GM04503 (cell line): ENCODE measurements around the gene C20orf144.
A peak's percentile ranks its signal among the peaks of the same experiment; 100 is the strongest.

Experiments
- DNase-seq: peaks from one replicate; pipeline ENCODE4 v3.0.0-alpha.2; 2012; ENCODE audit warnings: low read depth

The C20orf144 gene

GRCh38 chr20:33664762-33665144 lies 2.6 kb downstream of the C20orf144 start:
- DNase-seq: no peak

- DNase-seq: peak; percentile 90
These were observed 4.4 kb downstream of the C20orf144 start, which contains the start of gene ACTL10 for GRCh38 chr20:33666293-33667244. TSS of gene ACTL10 (plus strand) at chr20:33666943. CDS start at chr20:33667498, 555 bp downstream.

GRCh38 chr20:33667245-33667675 lies 5.1 kb downstream of the C20orf144 start:
- DNase-seq: no peak

- DNase-seq: no peak
These were observed 5.7 kb downstream of the C20orf144 start for GRCh38 chr20:33667676-33668465.

GRCh38 chr20:33668466-33669155 lies 6.5 kb downstream of the C20orf144 start:
- DNase-seq: no peak

- DNase-seq: no peak
These were observed 7.1 kb downstream of the C20orf144 start for GRCh38 chr20:33669224-33669623.

GRCh38 chr20:33669873-33670640 lies 7.9 kb downstream of the C20orf144 start:
- no peak for DNase-seq

GRCh38 chr20:33670715-33671499 lies 8.8 kb downstream of the C20orf144 start:
- no peak for DNase-seq

- DNase-seq: no peak
These were observed 9.6 kb downstream of the C20orf144 start for GRCh38 chr20:33671573-33672288.

GRCh38 chr20:33672426-33673113 lies 10.4 kb downstream of the C20orf144 start:
- DNase-seq: no peak

- no peak for DNase-seq
These were observed 10.9 kb downstream of the C20orf144 start for GRCh38 chr20:33673114-33673409.

GRCh38 chr20:33673410-33674293 lies 11.5 kb downstream of the C20orf144 start:
- no peak for DNase-seq

GRCh38 chr20:33674294-33675135 lies 12.4 kb downstream of the C20orf144 start, which contains the start of gene NECAB3:
TSS of gene NECAB3 (minus strand) at chr20:33674428. CDS start at chr20:33674352, 76 bp downstream.
- no peak for DNase-seq

- DNase-seq: no peak
These were observed 13.2 kb downstream of the C20orf144 start for GRCh38 chr20:33675136-33675959.

GRCh38 chr20:33676121-33676520 lies 14.0 kb downstream of the C20orf144 start:
- DNase-seq: no peak
